Colon (tissue), 2 donors: Measurements from ENCODE around the gene CCBE1.

ENCODE experiments used
- FAIRE-seq: peaks from 2 replicates; lab custom pipeline; 2012; peaks lifted over from hg19 to GRCh38; lab: Jason Lieb, UNC
- donor health status: control.
- donor health status: control.

The CCBE1 gene

DNA sequence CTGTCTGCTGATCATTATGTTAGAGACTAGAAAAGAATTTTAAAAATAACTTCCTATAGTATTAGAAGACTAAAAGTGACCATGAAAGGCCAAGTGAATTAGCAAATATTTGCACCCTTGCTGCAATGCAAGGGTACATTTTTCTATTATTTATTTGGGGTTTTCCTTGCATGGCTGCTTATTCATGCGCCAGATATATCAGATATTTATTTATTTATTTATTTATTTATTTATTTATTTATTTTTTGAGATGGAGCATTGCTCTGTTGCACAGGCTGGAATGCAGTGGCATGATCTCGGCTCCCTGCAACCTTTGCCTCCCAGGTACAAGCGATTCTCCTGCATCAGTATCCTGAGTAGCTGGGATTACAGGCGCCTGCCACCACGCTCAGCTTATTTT, 211.8 kb downstream of the CCBE1 start:
- no peak for FAIRE-seq

DNA sequence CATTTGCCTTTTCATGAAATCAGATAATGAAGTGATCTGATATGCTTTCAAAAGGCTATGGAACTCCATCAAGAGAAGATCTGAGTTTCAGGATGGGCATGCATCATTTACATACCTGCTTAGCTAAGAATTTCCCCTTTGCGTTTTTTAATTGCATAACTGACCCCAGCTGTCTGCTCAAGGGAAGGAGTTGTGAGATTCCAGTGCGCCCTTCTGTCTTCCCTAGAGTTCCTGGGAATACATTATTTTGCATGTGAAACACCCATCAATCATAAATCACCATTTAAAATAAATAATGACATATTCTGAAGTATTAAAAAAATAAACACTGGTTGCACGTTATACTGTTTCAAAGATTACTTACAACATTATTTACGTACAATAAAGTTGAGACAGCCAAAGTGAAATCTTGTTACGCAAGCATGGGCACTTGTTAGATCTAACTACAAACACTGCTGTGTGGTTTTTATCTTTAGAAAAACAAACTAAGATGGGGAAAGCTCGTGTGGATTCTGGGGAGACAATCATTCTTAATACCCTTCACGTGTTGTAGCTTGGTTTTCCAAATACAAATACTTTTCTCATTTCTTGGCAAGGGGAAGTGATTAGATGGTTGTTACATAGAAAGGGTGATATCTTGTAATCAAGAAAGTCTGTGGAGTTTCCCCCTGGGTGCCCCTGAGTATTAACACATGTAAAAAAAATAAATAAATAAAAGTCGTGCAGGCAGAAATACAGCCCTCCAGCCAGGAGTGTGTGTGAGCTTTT, 212.5 kb downstream of the CCBE1 start:
- no peak for FAIRE-seq

DNA sequence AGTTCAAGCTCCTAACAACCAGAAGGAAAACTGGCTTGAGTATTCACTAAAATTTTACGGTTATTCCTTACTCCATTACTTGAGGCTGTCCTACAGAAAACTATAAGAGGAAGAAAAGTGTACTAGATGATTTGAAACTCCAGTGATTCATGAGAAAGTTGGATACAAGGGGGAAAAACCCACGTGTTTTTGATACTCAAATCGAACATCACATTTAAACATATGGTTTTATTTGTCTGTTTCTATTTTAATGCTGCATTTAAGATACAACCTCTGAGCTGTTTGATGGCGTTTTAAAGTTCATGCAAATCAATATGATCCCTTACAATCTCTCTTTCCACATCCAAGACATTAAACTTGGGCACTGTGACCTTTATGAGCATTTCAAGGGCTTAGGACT, 213.1 kb downstream of the CCBE1 start:
- FAIRE-seq = no peak

DNA sequence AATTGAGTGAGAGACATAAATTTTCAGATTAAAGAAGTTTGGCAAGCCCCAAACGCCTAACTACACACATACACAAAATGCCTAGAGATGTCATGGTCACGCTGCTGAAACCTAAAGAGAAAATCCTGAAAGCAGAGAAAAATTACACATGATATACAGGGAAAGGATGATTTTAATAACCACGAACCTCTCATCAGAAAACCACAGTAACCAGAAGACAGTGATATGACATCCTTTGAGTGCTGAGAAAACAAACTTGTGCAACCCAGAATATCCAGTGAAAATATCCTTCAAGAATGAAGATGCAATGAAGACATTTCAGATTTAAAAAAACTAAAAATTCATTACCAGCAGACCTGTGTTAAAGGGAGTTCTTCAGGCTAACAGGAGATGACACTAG, 215.8 kb downstream of the CCBE1 start:
- no peak for FAIRE-seq

DNA sequence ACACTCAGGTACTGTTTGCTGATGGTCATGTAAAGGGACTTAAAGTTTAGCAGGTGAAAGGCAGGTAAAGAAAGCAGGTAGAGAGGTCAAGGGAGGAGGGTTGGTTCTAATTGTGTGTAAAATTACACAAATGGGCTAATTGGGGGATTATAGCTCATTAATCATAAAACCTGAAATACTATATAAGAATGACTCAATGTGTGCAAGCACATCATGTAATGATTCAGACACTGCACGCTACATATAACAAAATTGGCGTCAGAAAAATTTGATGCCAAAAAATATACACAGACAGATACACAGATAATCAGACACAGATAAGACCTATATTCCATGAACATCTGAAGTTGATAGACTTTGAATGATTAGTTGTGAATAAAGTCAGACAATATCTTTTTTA, 217.4 kb downstream of the CCBE1 start:
- FAIRE-seq = no peak

DNA sequence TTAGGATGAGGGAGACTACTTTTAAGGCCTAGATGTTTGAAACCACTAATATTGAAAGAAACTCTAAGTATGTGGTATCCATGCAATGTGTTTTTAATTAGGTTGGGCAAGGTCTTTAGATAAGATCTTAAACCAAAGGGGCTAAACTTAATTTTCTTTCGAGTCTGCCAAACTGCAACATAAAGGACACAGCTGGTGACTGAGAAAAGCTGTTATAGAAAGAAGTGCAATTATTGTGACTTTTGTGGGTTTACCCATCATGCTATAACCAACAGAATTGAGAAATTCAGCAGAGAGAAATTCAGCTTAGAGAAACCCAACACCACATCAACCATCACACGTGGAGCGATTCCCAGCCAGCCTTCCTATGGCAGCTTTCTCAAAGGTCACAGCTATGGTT, 218.6 kb downstream of the CCBE1 start:
- FAIRE-seq = no peak

DNA sequence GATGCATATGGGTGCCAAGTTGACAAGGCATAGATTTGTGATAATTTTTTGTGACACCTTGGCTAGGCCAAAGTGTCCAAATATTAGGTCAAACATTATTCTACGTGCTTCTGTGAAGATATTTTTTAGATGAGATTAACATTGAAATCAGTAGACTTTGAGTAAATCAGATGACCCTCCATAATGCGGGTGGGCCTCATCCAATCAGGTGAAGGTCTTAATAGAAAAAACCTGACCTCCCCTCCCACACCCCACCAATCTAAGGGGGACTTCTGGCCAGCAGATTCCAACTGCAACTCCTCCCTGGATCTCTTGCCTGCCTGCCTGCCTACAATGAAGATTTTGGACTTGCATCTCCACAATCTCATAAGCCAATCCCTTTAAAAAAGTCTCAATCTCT, 219.4 kb downstream of the CCBE1 start:
- no peak for FAIRE-seq

DNA sequence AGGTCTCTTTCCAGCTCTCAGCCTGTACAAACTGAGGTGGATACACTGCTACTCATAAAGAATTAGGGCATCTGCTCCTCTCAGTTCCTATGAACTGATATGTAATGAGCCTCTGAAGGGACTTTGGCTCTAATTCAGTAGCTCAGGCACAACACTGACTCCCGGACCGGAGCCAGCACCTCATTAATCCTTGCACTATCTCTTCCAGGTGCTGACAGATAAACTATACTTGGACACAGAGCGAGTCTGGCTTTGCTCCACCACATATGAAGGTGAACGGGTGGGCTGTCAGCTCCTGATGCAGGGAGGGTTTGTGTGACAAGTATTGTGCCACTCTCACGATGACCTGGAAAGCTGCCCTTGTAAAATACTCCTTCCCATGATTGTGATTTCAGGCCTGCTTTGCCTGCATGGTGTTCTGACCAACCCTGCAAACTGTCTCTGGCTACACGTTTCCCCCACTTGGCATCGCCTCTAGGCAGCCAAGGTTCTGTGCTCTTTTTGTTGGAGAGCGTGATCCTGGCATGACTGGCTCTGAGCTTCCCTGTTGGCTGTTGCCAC, 226.6 kb downstream of the CCBE1 start:
- FAIRE-seq = no peak

DNA sequence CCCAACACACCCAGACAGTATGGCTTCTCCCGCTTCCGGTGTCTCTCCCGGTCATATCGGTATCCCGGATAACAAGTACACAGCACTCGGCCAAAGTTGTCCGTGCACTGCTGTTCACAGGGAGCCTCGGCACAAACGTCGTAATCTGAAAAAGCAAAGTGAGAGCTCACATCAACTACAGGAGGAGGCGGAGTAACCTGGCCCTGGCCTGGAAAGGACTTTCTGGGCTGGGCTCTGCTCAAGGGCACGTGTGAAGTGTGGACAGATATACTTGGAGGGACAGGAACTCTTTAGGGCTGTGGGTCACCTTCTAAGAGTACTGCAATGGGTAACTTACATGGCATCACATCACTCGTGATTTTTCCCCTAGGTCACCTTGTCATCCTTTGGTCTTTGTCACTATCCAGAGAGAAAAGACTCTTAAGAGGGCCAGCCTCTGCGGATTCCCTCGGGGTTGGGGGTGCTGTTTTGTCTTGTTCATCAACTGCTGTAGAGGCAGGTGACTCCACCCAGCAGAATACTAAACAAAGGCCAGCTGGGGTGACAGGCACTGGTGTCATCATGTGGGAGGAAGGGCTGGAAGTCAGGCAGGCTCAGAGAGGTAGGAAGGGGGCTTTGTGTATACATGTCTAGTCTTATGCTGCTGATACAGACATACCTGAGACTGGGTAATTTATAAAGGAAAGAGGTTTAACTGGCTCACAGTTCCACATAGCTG, 227.6 kb downstream of the CCBE1 start:
- FAIRE-seq = no peak

DNA sequence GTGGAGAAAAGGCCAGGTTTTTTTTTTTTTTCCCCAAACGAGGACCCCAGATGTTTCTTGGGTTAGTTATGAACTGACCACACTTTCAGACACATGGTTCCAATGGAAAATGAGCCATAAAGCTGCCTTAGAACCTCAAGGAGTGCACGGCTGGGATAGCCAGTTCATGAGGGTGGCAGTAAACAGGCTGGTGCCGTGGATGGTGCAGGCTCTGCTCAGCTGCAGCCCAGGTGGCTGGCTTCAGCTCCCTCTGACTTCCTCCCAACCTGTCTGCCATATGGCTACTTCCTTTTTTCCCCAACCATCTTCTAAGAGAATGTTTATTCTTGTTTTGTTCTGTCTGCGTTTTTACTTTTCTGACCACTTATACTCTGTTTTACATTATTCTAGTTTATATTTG, 228.4 kb downstream of the CCBE1 start:
- FAIRE-seq = no peak

DNA sequence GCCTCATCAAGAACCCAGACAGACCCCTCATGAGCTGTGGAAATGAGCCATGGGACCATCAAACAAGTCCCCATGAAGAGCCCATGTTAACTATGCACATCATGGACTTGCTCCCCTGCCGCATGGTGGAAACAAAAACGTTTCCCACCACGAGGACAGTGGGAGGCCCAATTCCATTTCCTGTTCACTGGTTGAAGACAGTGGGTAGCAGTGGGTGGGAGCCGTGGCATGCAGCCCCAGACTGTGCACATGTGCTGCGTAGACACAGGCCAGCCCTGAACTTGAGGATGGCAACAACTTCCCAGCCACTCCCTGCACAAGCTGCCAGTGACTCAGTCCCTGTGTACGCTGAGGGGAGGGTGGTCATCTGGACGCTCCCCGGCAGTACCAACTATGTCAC, 229.7 kb downstream of the CCBE1 start:
- FAIRE-seq = no peak

DNA sequence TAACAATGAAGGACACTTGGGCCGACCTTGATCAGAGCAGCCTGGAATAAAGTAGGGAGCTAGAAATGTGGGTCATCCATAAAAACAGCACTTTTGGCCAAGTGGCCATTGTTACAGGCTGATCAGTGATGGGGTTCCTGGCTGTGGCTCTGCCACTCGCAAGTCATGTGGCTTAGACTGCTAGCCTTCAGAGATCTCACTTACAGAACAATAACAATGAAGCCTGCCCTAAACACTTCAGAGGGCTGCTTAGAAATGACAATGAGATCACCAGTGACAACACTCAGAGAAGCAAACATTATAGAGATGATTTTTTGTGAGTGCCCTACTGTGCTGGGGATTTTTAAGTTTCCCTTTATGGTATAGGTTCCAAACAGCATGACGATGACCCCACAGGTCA, 230.2 kb downstream of the CCBE1 start:
- no peak for FAIRE-seq

DNA sequence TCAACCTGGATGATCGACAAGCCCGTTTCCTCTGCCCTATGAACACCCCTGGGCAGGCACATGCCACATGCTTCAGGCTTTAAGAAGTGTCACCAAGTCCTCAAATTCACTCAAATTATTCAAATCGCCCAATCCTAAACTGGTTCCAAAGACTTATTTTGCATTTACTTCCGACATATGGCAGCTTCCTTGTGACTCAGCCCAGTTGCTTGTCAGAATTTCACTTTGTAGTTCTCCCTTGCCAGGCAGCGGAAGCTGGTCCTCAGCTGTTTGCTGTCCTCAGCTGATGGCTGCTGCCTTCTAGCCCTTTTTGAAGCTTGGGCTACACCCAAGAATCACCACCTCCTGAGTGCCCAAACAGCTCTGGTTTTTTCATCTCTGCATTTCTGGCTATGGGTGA, 232.7 kb downstream of the CCBE1 start:
- FAIRE-seq = no peak

DNA sequence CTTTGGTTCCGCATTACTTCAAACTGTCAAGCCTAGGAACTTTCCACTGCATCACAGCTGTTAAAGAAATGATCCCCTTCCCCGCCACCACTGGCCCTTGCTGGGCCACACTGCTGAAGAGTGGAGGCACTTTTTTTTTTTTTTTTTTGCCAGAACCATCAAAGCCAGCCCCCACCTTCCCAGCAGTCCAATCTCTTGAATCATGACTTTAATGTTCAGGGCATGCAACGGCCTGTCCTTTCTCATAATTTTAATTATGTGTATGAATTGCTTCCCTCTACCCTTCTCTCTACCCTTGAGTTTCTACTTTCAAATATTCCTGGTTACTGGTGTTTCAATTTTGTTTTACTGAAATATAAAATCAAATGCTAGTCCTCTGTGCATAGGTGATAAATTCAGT, 236.1 kb downstream of the CCBE1 start:
- FAIRE-seq = no peak

DNA sequence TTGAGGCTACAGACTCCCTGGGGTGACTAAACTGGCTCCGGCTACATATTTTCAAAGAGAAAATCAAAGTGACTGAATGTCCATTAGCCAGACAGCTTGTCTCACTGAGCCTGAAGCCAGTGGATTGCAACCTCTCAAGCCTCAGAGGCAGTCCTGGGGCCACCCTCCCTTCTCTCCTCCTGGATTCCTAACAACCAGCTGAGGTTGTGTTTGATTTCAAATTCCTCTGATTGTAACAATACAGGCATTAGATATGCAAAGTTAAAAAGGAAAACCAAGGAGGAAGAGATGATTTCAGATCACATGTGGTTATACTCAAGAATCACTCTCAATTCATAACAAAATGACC, 237.2 kb downstream of the CCBE1 start:
- no peak for FAIRE-seq

DNA sequence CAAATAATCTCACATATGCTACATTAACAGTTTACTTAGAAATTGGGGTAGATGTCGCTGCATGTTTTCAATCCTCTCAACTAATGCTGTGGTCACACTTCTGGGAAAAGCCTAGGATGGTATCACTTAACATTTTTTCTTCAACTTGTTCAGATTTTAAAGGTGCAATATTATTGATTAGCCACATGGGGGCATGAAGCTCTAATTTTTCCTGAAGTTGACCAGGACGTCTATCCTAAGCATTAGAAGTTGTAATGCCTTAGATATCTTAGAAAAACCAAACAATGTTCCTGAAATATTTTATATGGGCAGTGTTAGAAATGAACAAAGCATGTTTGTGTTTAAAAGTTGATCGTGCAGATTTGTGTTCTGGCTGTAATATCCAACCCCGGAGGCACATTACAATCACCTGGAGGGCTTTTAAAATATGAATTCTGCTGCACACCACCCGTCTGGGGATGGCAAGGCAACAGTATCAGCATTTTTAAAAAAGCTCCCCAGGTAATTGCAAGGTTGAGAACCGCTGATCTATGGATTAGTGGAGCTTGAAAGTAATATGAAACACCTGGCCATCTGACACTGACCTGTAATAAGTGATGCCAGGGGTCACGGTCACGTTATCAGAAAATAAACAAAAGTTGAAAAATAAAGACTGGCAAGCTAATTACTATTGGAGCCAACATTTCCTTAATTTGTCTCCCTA, 237.7 kb downstream of the CCBE1 start:
- FAIRE-seq = no peak

DNA sequence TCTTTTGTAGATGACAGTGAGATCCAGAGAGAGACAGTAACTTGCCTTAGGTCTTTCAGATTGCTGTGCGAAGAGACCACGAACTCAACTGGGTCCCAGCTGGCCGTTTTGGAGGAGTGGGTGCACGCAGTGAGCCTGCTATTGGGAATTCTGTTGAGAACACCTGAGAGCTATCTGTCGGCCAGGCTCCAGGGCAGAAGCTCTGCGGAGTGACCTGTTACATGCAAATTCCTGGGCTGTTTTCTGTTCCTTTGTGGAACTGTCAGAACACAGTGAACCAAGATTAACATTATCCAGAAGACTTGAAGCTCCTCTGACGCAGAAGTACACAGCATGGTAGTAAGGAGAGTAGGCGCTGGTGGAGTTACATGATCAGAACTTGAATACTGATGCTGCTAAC, 238.6 kb downstream of the CCBE1 start:
- no peak for FAIRE-seq

DNA sequence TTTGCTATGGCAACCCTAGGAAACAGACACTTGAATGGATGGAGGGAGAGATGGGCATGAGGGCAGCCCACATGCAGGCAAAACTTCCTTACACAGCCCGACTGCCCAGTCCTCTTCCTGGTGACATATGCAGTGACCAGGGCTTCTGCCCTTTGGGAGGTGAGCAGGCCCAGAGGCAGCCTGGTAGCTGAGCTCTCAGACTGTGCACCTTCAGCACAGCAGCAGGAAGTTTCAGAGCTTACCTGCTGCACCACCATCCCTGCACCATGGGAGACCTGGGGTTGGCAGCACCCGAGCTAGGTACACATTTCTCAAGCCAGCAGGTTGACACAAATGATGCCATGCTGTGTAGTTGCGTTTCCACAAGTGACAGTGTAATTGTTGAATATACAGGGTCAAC, 240.6 kb downstream of the CCBE1 start:
- FAIRE-seq = no peak

DNA sequence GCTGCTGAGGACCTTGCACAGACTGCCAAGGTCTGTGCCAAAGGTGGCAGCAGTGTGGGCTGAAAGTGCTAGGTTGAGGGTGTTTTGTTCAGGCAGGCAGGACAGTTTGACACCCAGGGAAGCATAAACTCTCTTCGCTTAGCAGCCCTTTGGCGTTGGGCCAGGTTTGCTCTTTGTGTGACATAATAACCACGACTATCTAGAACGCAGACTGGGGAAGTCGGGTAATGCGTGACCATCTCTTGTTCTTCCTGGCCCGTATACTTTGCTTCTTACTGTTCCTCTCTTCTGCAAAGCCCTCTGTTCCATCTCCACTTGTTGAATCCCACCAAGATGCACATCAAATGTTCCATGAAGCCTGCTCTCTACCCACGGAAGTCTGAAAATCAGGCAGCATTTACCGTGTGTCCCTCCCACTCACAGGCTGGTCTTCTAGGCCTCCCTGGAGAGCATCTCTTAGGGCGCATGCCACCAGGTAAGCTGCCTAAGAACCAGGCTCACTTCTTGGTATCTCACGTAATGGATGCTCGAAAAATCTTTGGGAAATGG, 241.4 kb downstream of the CCBE1 start:
- FAIRE-seq = no peak

DNA sequence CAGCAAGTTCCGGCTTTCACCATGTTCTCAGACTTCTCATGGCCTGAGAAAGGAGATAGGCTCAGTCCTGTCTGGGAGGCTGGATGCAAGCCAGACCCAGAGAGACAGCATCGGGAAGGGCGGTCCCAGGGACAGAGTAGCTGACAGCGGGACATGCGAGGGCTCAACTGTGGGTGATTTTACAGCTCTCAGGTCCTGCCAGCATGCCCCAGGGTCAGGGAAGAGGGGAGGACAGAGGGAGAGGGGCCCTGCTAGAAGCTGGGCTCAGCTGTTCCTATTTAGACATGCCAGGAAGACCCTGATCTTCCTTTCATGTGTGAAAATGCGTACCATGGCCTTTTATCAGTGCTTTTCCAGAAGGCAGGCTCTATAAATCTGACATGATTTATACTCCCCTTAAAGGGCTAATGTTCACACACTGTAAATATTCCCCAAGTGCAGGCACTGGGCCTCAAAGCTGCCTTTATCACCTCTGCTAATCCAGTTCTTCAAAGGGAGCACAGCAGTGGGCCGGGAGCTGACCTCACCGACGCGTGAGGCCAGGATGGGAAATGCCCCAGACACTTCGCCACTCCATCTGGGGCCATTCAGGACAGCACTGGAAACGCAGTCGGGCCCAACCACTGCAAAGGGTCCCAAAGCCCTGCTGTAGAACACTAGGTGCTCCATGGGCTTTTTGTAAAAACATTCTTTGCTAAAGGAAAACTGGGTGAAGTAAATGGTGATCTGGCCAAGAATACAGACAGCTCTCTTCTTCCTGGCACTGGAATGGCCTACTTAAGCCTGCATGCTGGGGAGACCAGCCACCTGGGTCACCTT, 242.1 kb downstream of the CCBE1 start:
- FAIRE-seq = no peak

DNA sequence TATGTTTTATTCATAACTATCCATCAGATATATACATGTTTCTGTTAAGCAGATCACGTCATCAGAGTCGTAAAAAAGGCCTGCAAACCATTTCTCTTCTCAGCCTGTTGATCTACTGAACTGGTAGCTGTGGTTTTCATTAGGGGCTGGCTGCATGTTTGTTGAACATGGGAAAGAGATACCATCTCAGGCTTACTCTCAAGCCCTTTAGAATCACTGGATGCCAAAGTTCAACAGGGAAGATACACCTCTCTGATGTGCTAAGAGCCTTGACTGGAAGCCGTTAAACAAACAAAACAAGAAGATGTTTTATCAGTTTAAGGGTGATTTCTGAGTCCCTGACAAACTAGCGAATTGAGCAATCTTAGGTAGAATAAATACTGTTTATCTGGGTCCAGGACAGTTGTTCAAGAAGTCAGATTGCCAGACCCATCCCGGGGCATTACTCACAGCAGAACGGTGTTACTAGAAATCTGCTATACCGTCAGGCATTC, 243.7 kb downstream of the CCBE1 start:
- FAIRE-seq = no peak

DNA sequence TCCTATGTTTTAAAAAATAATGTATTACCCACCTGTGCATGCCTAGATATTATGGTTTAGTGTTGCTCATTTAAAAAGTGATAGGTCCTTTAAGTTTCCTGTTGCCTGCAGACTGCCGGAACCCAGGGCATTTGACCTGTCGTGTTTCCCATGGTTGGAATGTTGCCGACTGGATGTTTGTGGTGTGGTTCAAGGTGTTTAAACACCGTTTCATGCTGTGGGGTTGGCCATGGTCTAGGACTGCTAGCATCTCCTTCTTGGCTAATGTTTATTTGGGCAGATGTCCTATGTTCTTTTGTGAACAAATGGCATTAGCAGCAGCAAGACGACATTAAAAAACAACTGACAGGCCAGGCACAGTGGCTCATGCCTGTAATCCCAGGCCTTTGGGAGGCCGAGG, 245.3 kb downstream of the CCBE1 start:
- no peak for FAIRE-seq
